SJCRH30 (cell line): ENCODE results near the gene MYO18B. TPM values are rescaled to one million over a fixed set of nuclear protein-coding genes. Genes with fewer than 3 reads are reported as not detected.
A peak's percentile ranks its signal among the peaks of the same experiment; 100 is the strongest.

ENCODE experiments used
- DNase-seq, 2 experiments: peaks; one replicate each; pipeline ENCODE4 v3.0.0-alpha.2; 2015 to 2020
- H3K27ac ChIP-seq: fragments of 250-450 bp; sonication (Bioruptor Pico); 2 replicates; pipeline ENCODE4 v1.5.1; 2020; ENCODE audit warnings: mild to moderate bottlenecking, moderate library complexity
- H3K27me3 ChIP-seq: fragments of 250-450 bp; sonication (Bioruptor Pico); 2 replicates; pipeline ENCODE4 v1.5.1; 2020; ENCODE audit warnings: mild to moderate bottlenecking, moderate library complexity
- H3K36me3 ChIP-seq: fragments of 250-450 bp; sonication (Bioruptor Pico); 2 replicates; pipeline ENCODE4 v1.5.1; 2020; ENCODE audit warnings: mild to moderate bottlenecking, moderate library complexity
- H3K4me1 ChIP-seq: fragments of 250-450 bp; sonication (Bioruptor Pico); 2 replicates; pipeline ENCODE4 v1.5.1; 2020; ENCODE audit warnings: mild to moderate bottlenecking, moderate library complexity
- H3K4me3 ChIP-seq: fragments of 250-450 bp; sonication (Bioruptor Pico); 2 replicates; pipeline ENCODE4 v1.5.1; 2020; ENCODE audit warnings: mild to moderate bottlenecking, moderate library complexity
- H3K9me3 ChIP-seq: fragments of 250-450 bp; sonication (Bioruptor Pico); replicated peaks from 2 replicates; pipeline ENCODE4 v1.5.1; 2020; ENCODE audit warnings: mild to moderate bottlenecking, moderate library complexity
- total RNA-seq: library from RNA; depleted of rRNA; stranded (reverse); fragments of >200 nt; shearing (Covaris generic); gene quantifications from 2 replicates; pipeline ENCODE4 v1.2.3, GENCODE V29; 2014

Gene MYO18B
- total RNA-seq, 1 experiment from 2014 or later: 40.6 TPM

DNA sequence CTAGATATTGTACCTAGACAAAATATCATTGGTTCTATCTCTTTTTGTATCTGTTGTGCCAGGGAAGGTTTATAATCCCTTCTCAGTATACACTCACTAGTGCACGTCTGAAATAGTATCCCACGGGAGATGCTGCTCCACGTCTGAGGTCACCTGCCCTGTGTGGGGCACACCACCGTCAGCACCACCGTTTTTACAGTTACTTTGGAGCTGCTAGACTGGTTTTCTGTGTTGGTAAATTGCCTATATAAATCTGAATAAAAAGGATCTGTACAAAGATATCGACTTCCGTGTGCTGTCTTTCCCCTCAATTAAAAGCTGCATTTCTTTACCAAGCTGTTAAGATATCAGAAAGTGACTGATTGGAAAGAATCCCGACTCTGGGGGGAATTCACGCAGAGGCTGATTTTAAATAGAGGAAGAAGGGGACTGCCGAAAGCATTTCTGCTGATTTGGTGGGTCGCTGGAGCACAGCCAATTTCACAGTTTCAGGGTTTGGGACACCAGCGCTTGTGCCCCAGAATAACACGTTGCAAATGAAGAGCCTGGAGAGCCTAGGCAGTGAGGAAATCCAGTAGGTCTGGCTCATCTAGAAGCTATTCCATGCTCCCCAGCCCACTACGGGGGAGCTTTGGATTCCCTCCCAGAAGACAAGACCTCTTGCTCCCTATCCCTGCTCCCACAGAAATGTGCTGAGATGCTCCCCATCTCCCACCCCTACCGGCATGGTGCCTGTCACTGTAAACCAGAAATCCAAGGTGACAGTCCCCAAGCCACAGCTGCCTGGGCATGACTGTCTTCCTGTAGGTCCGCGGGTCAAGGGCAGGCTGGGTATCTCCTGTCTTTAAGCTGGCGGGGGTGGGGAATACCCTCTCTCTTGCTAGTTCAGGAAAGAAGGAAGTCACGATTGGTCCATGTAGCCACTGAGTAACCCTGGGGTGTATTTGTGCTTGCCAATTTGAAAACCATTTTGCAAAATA is 12.7 kb upstream of the MYO18B start:
- Histone ChIP-seq H3K4me1 (peaks cover 5% of the 10 kb centered on the region; the same call in 1 of the 2 replicates), H3K36me3 (peaks cover 7% of the 10 kb centered on the region), H3K27ac (no peak overlapping the region), H3K4me3 (no peak overlapping the region), H3K27me3 (no peaks in the 10 kb centered on the region), H3K9me3 (no peaks in the 10 kb centered on the region)
- no peak for DNase-seq

DNA sequence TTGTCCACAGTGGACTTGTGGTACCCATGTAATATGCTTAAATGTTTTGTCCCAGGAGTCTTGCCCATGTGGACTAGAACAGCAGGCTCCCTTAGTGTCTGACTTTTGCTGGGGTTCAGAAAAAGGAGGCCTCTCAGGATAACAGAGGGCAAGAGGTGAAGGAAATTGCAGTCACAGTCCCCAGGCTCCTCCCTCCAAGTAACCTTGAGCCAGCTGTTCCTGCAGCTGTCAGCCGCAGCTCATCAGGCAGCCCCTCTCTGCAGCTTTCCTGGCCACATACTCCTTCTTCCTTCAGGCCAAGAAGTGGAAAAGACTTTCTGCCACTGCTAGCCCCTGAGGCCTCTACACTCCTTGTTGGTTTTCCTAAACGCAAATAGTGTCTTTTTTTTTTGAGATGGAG is 6.3 kb upstream of the MYO18B start:
- Histone ChIP-seq H3K9me3 (no peaks in the 10 kb centered on the region), H3K4me3 (no peak overlapping the region), H3K36me3 (no peaks in the 10 kb centered on the region), H3K27me3 (no peaks in the 10 kb centered on the region), H3K27ac (peak overlapping the region; percentile 45), H3K4me1 (peaks cover 26% of the 10 kb centered on the region)
- peak; percentile 71 to 84 for DNase-seq

DNA sequence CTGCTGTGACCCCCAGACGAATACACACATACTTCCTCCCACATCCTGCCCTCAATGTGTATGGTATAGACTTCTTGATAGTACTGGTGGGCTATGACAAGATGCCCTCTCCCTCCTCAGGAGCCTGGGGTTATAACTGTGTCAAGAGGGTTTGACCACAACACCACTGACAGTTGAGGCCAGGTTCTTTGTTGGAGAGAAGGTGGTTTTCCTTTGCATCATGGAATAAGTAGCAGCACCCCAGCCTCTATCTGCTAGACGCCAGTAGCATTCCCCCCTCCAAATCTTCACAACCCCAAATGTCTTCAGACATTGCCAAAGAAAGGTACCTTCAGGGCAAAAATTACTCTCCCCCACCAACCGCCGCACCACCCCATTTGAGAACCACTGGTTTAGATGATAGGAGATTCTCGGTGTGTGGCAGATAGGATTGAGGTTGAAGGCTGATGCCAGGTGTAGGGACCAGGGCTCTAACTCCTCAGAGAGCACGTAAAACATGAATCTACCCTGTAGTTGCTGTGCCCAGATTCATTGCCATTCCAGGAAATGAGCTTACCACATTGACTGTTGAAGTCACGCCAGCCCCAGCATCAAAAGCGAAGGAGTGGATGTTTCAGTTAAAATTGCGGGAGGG is 5.5 kb upstream of the MYO18B start:
- Histone ChIP-seq H3K36me3 (no peaks in the 10 kb centered on the region), H3K27ac (peak overlapping the region; percentile 45), H3K9me3 (no peaks in the 10 kb centered on the region), H3K4me3 (no peak overlapping the region), H3K4me1 (peaks cover 26% of the 10 kb centered on the region), H3K27me3 (no peaks in the 10 kb centered on the region)
- peak; percentile 71 to 86 for DNase-seq

DNA sequence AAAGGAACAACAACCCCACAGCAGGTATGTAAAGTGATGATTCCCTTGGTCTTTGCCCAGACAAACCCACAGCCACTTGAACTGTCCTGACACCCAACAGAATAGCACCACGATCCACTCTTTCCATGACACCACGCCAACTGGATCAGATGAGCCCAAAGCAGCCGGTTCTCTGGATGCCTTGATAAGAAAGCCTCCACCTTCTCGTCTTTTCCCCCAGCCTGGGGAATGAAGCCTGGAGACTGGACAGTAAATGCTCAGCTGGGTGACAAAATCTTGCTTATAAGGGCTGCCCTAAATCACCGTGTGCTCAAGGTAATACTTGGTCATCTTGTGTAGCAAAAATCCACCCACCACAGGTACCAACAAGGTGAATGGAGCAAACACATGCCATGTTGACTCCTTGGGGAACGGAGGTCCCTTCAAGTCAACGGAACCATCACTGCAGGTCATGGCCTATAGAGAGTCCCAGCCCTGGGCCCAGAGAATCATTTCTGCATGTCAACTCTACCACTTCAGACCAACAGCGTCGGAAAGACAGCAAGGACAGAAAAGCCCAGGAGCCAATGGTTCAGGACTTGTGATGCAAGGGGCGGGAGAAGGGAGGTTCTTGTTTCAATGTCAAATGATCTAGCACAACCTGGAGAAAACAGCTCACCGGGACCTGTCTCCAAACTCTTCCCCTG is 2.2 kb upstream of the MYO18B start:
- DNase-seq: no peak
- no peaks in the 10 kb centered on the region for H3K9me3 ChIP-seq
- H3K4me1 ChIP-seq: peaks cover 34% of the 10 kb centered on the region
- H3K4me3 ChIP-seq: no peak overlapping the region
- H3K36me3 ChIP-seq: no peaks in the 10 kb centered on the region
- H3K27me3 ChIP-seq: no peaks in the 10 kb centered on the region
- no peak overlapping the region for H3K27ac ChIP-seq

DNA sequence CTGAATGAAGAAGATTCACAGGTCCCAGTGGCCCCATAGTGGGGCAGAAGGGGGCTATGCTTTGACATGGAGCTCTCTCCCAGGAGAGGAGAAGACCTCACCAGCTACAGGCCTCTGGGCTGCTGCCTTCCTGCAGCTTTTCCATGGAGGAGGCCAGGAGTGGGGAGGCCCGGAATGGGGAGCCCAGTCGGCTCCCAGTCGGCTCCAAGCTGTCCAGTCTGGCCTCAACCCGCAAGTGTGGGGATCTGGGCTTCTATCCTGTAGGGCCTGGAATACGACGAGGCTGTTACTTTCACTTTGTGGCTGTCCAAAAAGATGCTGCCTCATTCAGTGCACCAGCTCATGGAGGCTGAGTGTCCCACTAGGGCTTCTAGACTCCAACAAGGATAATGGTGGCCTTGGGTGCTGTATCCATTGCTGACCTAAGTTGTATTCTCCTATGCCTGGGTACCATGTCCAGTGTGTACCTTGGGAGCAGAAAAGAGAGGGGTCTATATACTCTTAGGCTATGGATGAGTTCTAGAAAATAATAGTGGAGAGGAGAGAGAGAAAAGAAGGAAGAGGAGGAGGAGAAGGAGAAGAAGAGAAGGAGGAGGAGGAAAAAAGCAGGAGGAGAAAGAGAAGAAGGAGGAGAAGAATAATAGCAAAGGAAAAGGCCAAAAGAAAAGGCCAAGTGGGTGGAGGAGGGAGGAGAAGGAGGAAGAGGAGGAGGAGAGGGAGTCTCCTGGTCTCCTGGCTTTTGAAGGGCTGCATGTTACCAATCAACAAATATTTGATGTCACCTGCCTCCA is 1.1 kb downstream of the MYO18B start:
- Histone ChIP-seq H3K4me1 (peaks cover 43% of the 10 kb centered on the region), H3K9me3 (no peaks in the 10 kb centered on the region), H3K27ac (peak overlapping the region; percentile 91), H3K4me3 (peak overlapping the region; percentile 78), H3K36me3 (peaks cover 10% of the 10 kb centered on the region), H3K27me3 (no peaks in the 10 kb centered on the region)
- peak; percentile 41 to 57 for DNase-seq

DNA sequence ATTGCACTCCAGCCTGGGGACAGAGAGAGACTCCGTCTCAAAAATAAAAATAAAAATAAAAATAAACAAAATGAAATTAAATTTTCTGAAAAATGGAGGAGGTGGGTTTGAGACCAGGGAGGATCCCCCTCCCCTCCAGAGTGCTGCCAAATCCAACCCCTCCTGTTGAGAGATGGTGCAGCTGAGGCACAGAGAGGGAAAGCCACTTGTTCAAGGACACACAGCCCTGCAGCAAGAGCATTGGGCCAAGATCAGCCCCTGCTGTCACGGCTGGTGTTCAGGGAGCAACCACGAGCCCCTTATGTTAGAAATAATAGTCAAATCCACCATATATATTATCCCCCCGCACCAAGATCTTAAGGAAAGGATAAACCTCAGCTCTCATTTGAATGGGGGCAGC is 2.7 kb downstream of the MYO18B start:
- H3K27ac ChIP-seq: peak overlapping the region; percentile 91
- peak overlapping the region; percentile 34 for H3K4me3 ChIP-seq
- H3K4me1 ChIP-seq: peaks cover 55% of the 10 kb centered on the region

DNA sequence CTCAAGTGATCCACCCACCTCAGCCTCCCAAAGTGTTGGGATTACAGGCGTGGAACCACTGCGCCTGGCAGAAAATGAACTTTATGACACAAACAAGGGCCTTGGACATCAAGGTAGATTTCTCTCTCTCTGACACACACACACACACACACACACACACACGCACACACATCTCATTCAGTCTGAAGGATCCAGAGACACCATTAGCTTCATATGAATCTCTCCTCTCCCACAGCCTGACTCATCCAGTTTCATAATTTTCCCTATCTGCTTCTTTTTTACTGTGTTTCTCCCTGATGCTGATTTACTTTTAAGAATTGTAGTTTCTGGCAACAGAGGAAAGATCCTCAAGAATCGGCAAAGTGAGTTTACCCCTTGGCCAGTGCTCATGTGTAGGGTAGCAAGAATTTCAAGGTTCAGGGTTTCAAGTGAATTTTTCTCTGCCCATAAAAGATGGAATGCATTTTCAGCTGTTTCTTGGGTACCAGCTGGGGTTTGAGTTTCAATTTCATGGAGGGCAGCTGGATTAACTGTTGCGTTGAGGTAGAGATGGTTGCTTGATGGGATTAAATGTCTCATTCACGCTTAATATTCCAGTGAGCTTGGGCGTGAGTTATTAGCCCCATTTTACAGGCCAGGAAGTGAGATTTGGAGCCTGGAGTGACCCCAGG is 3.5 kb downstream of the MYO18B start:
- DNase-seq: peak; percentile 84 to 96
- no peaks in the 10 kb centered on the region for H3K27me3 ChIP-seq
- H3K9me3 ChIP-seq: no peaks in the 10 kb centered on the region
- H3K27ac ChIP-seq: peak overlapping the region; percentile 91
- H3K4me1 ChIP-seq: peaks cover 55% of the 10 kb centered on the region
- peak overlapping the region; percentile 34 for H3K4me3 ChIP-seq
- peaks cover 34% of the 10 kb centered on the region for H3K36me3 ChIP-seq

More for the DNA sequence above, 2.7 kb downstream of the MYO18B start:
- Histone ChIP-seq H3K9me3 (no peaks in the 10 kb centered on the region), H3K27me3 (no peaks in the 10 kb centered on the region), H3K36me3 (peaks cover 26% of the 10 kb centered on the region)
- no peak for DNase-seq

DNA sequence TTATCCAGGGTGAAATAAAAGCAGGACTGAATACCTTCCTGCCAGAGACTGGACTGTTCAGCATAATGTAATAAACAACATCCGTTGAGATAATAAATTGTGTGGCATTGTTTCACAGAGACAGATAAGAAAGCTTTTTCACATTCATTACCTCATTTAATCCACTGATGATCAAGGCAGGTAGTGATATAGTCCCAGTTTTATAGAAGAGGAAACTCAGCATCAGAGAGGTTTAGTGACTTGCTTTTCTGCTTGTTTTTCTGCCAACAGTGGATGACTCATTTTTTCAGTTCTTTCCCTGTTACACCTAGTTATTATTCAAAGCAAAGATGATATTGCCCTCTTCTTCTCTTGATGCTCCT is 4.0 kb downstream of the MYO18B start:
- Histone ChIP-seq H3K4me1 (peaks cover 55% of the 10 kb centered on the region), H3K27ac (peak overlapping the region; percentile 91), H3K9me3 (no peaks in the 10 kb centered on the region), H3K27me3 (no peaks in the 10 kb centered on the region), H3K36me3 (peaks cover 39% of the 10 kb centered on the region), H3K4me3 (no peak overlapping the region)
- DNase-seq: no peak

DNA sequence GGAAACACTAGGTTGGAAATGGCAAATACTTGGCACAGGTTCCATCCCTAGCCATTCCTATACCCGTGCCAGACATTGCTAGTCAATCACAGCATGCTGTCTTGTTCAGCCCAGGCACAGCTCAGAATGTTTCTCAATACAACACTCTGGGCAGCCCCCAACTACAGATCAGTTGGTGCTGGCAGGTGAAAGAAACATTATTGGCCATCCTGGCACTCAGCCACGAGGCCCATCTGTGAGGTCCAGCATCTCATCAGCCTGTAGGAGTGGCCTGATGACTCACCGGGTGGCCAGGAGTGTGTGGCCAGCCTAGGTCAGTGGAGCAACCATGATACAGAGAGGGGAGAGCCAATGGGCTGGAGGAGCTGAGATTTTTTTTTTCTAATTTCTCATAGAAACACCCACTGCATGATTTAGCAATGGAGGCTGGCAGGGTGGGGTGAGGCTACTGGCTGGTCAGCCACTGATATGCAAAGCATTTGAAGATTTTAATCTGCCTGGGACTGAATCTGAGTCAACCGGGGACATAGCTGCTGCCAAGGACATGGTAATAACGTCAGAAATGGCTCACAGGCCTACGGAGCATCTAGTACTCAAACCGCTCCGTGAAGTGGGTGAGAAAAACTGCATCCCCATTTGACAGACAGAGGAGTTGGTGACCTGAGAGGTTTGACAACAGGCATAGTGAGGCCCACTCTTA is 5.4 kb downstream of the MYO18B start:
- peaks cover 55% of the 10 kb centered on the region for H3K4me1 ChIP-seq
- peaks cover 48% of the 10 kb centered on the region for H3K36me3 ChIP-seq
- DNase-seq: peak; percentile 98
- H3K4me3 ChIP-seq: no peak overlapping the region
- H3K27ac ChIP-seq: peak overlapping the region; percentile 91
- no peaks in the 10 kb centered on the region for H3K27me3 ChIP-seq
- H3K9me3 ChIP-seq: no peaks in the 10 kb centered on the region

DNA sequence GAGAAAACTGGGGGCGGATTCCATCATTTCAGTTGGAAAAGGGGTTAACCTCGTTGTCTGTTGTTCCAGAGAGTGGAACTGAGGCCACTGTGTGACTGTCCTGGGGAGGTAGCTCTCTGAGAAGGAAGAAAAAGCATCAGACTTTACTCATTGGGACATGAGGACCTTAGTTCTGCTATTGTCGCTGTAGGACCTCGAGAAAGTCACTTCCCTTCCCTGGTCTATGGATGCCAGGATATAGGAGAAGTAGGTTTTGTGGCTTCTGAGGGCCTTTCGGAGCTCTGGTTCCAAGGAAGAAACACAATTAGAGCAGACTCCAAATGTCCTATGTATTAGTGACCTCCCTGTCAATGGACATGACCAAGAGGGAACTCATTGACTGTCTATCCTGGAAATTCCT is 6.2 kb downstream of the MYO18B start:
- no peak overlapping the region for H3K4me3 ChIP-seq
- peak overlapping the region; percentile 91 for H3K27ac ChIP-seq
- no peak for DNase-seq
- peaks cover 49% of the 10 kb centered on the region for H3K36me3 ChIP-seq
- no peaks in the 10 kb centered on the region for H3K9me3 ChIP-seq
- peaks cover 55% of the 10 kb centered on the region for H3K4me1 ChIP-seq
- H3K27me3 ChIP-seq: no peaks in the 10 kb centered on the region

DNA sequence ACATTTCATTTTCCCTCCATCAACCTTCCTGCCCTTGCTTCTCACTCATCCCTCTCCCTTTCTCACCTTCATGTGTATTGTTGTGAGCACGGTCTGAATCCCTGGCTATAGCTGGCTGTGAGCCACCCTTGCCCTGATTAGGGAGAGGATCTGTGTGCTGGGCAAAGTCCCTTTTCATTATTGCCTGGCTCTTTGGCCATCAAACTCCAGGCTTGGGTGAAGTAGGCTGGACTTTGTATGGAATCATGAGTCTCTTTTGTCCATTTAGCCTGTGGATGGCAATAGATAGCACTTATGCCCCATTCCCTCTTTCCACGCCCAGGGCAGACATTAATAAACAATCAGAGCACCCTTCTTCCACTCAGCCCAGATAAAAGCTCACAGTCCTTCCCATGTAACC is 6.7 kb downstream of the MYO18B start:
- H3K36me3 ChIP-seq: peaks cover 54% of the 10 kb centered on the region
- no peak for DNase-seq
- peaks cover 53% of the 10 kb centered on the region for H3K4me1 ChIP-seq
- no peaks in the 10 kb centered on the region for H3K9me3 ChIP-seq
- no peaks in the 10 kb centered on the region for H3K27me3 ChIP-seq
- H3K4me3 ChIP-seq: no peak overlapping the region
- no peak overlapping the region; the same call in 1 of the 2 replicates for H3K27ac ChIP-seq

DNA sequence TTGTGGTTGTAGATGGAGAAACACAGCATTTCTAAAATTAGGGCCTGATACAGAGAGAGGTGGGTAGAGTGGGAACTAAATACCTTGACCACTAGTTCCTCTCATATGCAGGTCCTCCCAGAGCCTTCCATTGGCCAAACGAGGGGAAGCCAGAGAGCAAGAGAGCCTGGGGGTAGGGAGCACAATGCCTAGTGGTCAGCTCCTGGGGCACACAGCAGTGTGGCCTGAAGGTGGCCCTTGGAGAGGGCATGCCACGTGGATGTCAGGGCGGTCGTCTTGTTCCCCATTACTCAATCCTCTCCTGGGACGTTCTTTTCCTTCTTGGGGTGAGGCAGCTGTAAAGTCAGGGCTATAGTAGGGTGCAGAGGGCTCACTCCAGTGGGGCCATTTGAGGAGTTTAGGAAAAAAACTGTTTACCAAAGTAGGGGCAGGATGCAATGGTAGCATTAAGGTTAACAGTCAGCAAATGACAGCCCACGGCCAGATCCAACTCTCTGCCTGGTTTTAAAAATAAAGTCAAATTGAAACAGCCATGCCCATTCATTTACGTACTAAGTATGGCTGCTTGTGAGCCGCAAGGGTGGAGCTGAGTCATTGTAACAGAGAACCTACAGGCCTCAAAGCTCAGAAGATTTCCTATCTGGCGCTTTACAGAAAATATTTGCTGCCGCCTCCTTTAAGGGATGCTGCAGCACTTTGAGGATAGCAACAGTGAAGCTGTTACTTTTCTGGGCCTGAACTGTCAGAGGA is 7.6 kb downstream of the MYO18B start:
- no peaks in the 10 kb centered on the region for H3K27me3 ChIP-seq
- H3K9me3 ChIP-seq: no peaks in the 10 kb centered on the region
- no peak overlapping the region for H3K27ac ChIP-seq
- no peak for DNase-seq
- no peak overlapping the region for H3K4me3 ChIP-seq
- peaks cover 53% of the 10 kb centered on the region for H3K4me1 ChIP-seq
- peaks cover 60% of the 10 kb centered on the region for H3K36me3 ChIP-seq
